Heart right ventricle (tissue), 16 donors: Measurements from ENCODE around the gene RCAN3. TPM values are rescaled to one million over a fixed set of nuclear protein-coding genes. Genes with fewer than 3 reads are reported as not detected.
A peak's percentile ranks its signal among the peaks of the same experiment; 100 is the strongest.
"Not testable (repeated sequence)": the region's sequence is repeated elsewhere in the genome, so short reads cannot be mapped to it uniquely, and the experiment has no call there.

Experiments
- ATAC-seq, 8 donors: fragments of 200-7000 bp; cut with Tn5 transposase; one replicate each; pipeline ENCODE4 v1.9.1; 2020; ENCODE audit warnings: mild to moderate bottlenecking in 8 of 8, moderate library complexity in 8 of 8, moderate number of reproducible peaks in 1 of 8
- DNase-seq, 2 donors: peaks; one replicate each; pipeline ENCODE4 v3.0.0-alpha.2; 2020
- H3K27ac ChIP-seq, 10 donors: fragments of 200-600 bp; sonication (generic) in 2 of 10; one replicate each; pipeline versions ENCODE4 v1.5.0 to v1.8.0; 2020 to 2022; ENCODE audit warnings: mild to moderate bottlenecking in 3 of 10
- H3K27me3 ChIP-seq, 7 donors: fragments of 200-600 bp; one replicate each; pipeline ENCODE4 v1.8.0; 2021 to 2022; ENCODE audit warnings: mild to moderate bottlenecking in 2 of 7
- H3K36me3 ChIP-seq, 9 donors: fragments of 200-600 bp; sonication (generic) in 1 of 9; one replicate each; pipeline versions ENCODE4 v1.5.0 to v1.8.0; 2020 to 2022; ENCODE audit warnings: mild to moderate bottlenecking in 2 of 9
- H3K4me1 ChIP-seq, 9 donors: fragments of 200-600 bp; sonication (generic) in 1 of 9; one replicate each; pipeline versions ENCODE4 v1.5.0 to v1.8.0; 2020 to 2022; ENCODE audit warnings: mild to moderate bottlenecking in 4 of 9
- H3K4me3 ChIP-seq, 10 donors: fragments of 200-600 bp; sonication (generic) in 2 of 10; one replicate each; pipeline versions ENCODE4 v1.5.0 to v1.8.0; 2020 to 2022; ENCODE audit warnings: mild to moderate bottlenecking in 7 of 10, moderate library complexity in 2 of 10
- H3K9me3 ChIP-seq, 11 donors: fragments of 200-600 bp in 10 of 11; sonication (generic) in 2 of 11; one replicate each; pipeline versions ENCODE4 v1.5.0 to v1.8.0; 2013 to 2022; ENCODE audit warnings: mild to moderate bottlenecking in 2 of 11, control low read depth in 1 of 11, moderate library complexity in 1 of 11
- WGBS, 2 donors: extraction: QIAGEN DNeasy Blood & Tissue Kit; methylation state at CpG; one replicate each; pipeline ENCODE4 v1.1.7; 2013; ENCODE audit warnings: inconsistent platforms in 1 of 2; 5-methylcytosine and 5-hydroxymethylcytosine counted together
- intact Hi-C, 10 donors: fragments of 100-400 bp; cut with DNase I; formaldehyde crosslinking; loops; one replicate each; pipeline versions ENCODE4 v1.11.1 to v1.14.2; 2022
- polyA plus RNA-seq, 2 donors: library from polyadenylated mRNA; stranded (reverse); fragments of 200-250 nt; gene quantifications; one replicate each; pipeline ENCODE4 v1.2.3, GENCODE V29; 2013
- total RNA-seq, 10 donors: library from RNA; stranded (reverse); fragmentation: NEBNext Ultra II Directional in 3 of 10; extraction: Animal tissue kit (Norgen Biotek cat#: 25700) in 3 of 10; gene quantifications; one replicate each; pipeline versions ENCODE4 v1.2.1 to v1.2.4, GENCODE V29; 2021 to 2023
- TF ChIP-seq, protein P1 (sequence below), 9 donors: fragments of 200-600 bp; sonication (generic) in 2 of 9; IDR thresholded peaks; one replicate each; pipeline versions ENCODE4 v1.5.0 to v1.8.0; 2021 to 2022; ENCODE audit warnings: antibody characterized with exemption in 9 of 9, mild to moderate bottlenecking in 5 of 9, moderate library complexity in 1 of 9
- donor health status: Arrhythmogenic right ventricular cardiomyopathy.
- donor health status: ischemic (EF 13 %, LVEDD 7.1; RV severe dilation, severe dysfunction).
- donor health status: healthy with polysubstance abuse.
- donor health status: DM: no; HTN: yes; CAD: no.
- donor health status: DM: no; HTN: no; CAD: no.
- donor health status: ischemic (EF 25% LVEDD 6.9; RV normal size, moderate dysfunction).
- donor health status: ischemic (EF 25% LVEDD 5.7; RV mildly dilated, moderate dysfunction).
- donor health status: healthy.
- donor health status: DM: yes; HTN: yes; CAD: no.
- donor health status: Ischemic cardiomyopathy.
- donor health status: ischemic (EF 35%, LVEDD 5.7; RV mildly dilated, moderate dysfunction).
- donor health status: nonischemic (EF 11% LVEDD 7.7; RV severe dilation, severe dysfunction).
- donor health status: DM: yes; HTN: yes; CAD: no.
- donor health status: PGD.
- donor health status: ischemic (EF 29% LVEDD 5.4; RV normal size, mild dysfunction).
- donor health status: nonischemic (EF 23%, LVEDD 6.1; RV moderate dilation, normal function).

RCAN3 gene
- total and polyA plus RNA-seq, 12 donors, result 2.3 to 7.9 (median 5.5) TPM

DNA sequence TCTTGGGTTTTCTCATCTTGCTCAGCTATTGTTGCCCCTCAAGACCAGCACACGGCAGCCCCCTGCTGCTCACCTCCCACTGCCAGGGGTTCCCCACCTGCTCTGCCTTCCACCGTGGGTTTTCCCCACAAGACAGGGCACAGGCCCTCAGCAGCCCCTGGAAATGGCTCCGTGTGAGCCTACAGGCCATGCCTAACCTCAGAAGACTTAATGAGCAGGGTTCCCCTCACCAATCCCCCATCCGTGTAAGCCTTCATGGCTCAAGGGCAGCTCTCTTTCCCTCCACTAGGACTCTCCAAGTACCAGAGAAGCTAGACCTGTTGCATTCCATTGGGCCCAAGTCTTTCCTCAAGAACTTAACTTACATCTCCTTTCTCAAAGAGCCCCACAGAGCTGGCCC, 18.4 kb upstream of the RCAN3 start:
- DNase-seq (no peak), ATAC-seq (no peak)
- Histone ChIP-seq H3K27ac (no peak overlapping the region), H3K36me3 (no peaks in the 10 kb centered on the region), H3K4me1 (peaks cover 0 to 22% (median 0%) of the 10 kb centered on the region in 9 donors), H3K27me3 (no peaks in the 10 kb centered on the region), H3K9me3 (no peaks in the 10 kb centered on the region), H3K4me3 (no peak overlapping the region)
- TF ChIP-seq, protein P1, sequence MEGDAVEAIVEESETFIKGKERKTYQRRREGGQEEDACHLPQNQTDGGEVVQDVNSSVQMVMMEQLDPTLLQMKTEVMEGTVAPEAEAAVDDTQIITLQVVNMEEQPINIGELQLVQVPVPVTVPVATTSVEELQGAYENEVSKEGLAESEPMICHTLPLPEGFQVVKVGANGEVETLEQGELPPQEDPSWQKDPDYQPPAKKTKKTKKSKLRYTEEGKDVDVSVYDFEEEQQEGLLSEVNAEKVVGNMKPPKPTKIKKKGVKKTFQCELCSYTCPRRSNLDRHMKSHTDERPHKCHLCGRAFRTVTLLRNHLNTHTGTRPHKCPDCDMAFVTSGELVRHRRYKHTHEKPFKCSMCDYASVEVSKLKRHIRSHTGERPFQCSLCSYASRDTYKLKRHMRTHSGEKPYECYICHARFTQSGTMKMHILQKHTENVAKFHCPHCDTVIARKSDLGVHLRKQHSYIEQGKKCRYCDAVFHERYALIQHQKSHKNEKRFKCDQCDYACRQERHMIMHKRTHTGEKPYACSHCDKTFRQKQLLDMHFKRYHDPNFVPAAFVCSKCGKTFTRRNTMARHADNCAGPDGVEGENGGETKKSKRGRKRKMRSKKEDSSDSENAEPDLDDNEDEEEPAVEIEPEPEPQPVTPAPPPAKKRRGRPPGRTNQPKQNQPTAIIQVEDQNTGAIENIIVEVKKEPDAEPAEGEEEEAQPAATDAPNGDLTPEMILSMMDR (IDR thresholded peaks at IDR 0.05), result no peak
- WGBS, 2 donors, result 74 to 77% methylated on average over 4 of the region's 4 CpGs
- intact Hi-C loops, result no loop called here

DNA sequence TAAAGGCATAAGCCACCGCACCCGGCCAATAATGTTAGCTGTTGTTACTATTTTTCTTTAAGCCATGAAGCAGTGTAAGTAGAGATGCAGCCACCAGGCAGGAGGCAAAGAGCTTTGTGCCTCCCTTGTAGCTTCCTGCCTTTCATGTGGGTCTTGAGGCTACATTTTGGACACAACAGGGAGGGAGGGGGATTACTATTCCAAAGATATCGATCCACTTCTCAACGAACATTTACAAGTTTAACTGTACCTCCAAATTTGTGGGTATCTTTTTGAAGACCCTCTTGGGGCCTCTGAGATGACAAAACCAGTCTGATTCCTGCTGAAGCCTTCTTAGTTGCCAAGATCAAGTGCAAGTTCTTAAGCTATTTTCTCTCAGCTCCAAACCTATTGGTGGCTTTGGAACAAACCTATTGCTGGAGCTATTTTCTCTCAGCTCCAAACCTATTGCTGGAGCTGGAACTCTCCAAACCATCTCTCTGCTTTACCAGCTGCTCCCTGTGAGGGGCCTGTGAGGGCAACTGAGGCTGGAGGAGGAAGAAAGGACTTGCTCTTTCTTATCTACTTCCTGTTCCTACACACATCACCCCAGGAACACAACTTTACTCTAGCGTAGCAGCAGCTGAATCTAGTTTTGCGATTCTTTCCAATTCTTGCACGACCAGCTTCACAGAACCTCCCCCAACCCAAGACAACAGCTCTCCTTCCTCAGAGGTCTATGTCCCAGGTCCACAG, 16.1 kb upstream of the RCAN3 start:
- Histone ChIP-seq H3K27ac (peak overlapping the region in 1 of 10 donors; percentile 11), H3K4me3 (no peak overlapping the region), H3K4me1 (peaks cover 0 to 12% (median 0%) of the 10 kb centered on the region in 9 donors), H3K27me3 (peaks cover 0 to 7% (median 0%) of the 10 kb centered on the region in 7 donors), H3K9me3 (peaks cover 0 to 6% (median 0%) of the 10 kb centered on the region in 11 donors), H3K36me3 (no peaks in the 10 kb centered on the region)
- intact Hi-C loops, result no loop called here
- TF ChIP-seq, protein P1 (IDR thresholded peaks at IDR 0.05), result no peak
- no peak for DNase-seq
- ATAC-seq, result no peak
- WGBS, 2 donors, result 83 to 84% methylated on average over 7 of the region's 7 CpGs

DNA sequence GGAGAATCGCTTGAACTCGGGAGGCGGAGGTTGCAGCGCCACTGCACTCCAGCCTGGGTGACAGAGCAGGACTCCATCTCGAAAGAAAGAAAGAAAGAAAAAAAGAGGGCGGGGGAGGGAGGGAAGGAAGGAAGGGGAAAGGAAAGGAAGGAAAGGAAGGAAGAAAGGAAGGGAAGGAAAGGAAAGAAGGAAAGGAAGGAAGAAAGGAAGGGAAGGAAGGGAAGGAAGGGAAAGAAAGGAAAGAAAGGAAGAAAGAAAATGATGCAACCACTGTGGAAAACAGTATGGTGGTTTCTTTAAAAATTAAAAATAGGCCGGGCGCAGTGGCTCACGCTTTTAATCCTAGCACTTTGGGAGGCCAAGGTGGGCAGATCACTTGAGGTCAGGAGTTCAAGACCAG, 15.2 kb upstream of the RCAN3 start:
- peaks cover 0 to 6% (median 0%) of the 10 kb centered on the region in 11 donors for H3K9me3 ChIP-seq
- peaks cover 0 to 4% (median 0%) of the 10 kb centered on the region in 9 donors for H3K4me1 ChIP-seq
- no peak overlapping the region for H3K4me3 ChIP-seq
- H3K27ac ChIP-seq, result no peak overlapping the region
- TF ChIP-seq, protein P1 (IDR thresholded peaks at IDR 0.05), result no peak
- peaks cover 0 to 7% (median 0%) of the 10 kb centered on the region in 7 donors for H3K27me3 ChIP-seq
- no peaks in the 10 kb centered on the region for H3K36me3 ChIP-seq
- DNase-seq (no peak), ATAC-seq (no peak)
- 91 to 94% methylated on average over 9 of the region's 9 CpGs for WGBS, 2 donors
- intact Hi-C loops, result no loop called here

DNA sequence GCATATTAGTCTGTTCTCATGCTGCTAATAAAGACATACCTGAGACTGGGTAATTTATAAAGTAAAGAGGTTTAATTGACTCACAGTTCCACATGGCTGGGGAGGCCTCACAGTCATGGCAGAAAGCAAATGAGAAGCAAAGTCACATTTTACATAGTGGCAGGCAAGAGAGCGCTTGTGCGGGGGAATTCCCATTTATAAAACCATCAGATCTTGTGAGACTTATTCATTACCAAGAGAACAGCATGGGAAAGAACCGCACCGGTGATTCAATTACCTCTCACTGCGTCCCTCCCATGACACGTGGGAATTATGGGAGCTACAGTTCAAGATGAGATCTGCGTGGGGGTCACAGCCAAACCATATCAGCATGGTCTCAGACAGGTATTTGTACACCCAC, 14.5 kb upstream of the RCAN3 start:
- intact Hi-C loops, H3K27ac ChIP-seq, H3K9me3 ChIP-seq, H3K36me3 ChIP-seq, H3K4me3 ChIP-seq, ATAC-seq, H3K27me3 ChIP-seq, H3K4me1 ChIP-seq, DNase-seq: not testable (repeated sequence)
- 98% methylated on average over 7 of the region's 7 CpGs for WGBS, 2 donors

DNA sequence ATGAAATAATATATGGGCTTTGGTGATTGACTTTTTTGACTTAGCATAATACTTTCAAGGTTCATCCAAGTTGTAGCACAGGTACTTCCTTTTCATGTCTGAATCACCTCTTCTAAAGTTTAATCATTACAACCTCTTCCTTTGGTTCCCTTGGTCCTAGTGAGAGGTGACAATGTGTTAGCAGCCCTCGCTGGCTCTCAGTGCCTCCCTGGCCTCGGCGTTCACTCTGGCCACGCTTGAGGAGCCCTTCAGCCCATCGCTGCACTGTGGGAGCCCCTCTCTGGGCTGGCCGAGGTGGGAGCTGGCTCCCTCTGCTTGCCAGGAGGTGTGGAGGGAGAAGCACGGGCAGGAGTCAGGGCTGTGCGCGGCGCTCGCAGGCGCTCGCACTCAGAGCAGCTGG, 13.0 kb upstream of the RCAN3 start:
- Histone ChIP-seq H3K27me3 (peaks cover 0 to 11% (median 0%) of the 10 kb centered on the region in 7 donors), H3K9me3 (peaks cover 0 to 6% (median 0%) of the 10 kb centered on the region in 11 donors), H3K27ac (no peak overlapping the region), H3K36me3 (no peaks in the 10 kb centered on the region), H3K4me3 (no peak overlapping the region), H3K4me1 (no peaks in the 10 kb centered on the region)
- no peak for ATAC-seq
- TF ChIP-seq, protein P1 (IDR thresholded peaks at IDR 0.05), result no peak
- DNase-seq, result no peak
- intact Hi-C loops, result no loop called here
- 95 to 96% methylated on average over 13 of the region's 13 CpGs for WGBS, 2 donors
